ENCODE measurements around the gene MAML3. TPM values are rescaled to one million over a fixed set of nuclear protein-coding genes. Genes with fewer than 3 reads are reported as not detected.
A peak's percentile ranks its signal among the peaks of the same experiment; 100 is the strongest.

MAML3 gene
- total and polyA plus RNA-seq, 2 of the 13 experiments (the other 11 are each of a cell fraction or from before 2014, with no cell fraction given): 0.05 to 0.13 TPM

DNA sequence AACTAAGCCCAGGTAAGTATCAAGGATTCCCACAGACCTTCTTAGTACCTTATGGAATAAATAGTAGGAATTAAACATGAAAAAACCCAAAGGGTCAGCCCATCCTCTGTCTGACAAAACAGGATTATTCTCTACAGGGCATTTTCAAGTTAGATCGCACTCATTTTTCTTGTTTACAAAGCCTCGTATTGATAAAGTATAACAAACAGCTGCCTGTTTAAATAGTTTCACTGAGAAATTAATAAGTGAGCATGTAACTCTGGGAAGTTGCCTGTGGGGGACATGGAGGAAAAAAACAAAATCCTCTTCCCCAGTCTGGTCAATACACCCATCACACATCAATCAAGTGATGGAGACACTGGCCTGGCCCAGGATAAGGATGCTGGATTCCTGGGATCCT, 48.5 kb downstream of the MAML3 start:
- H3K27ac ChIP-seq (ENCODE audit: extremely low read length, insufficient read depth, low read length): no peak overlapping the region
- TF ChIP-seq ZBTB21 (CRISPR knock-in tag; IDR thresholded peaks at IDR 0.05) (no peak), RARA (CRISPR knock-in tag; IDR thresholded peaks at IDR 0.05) (no peak), SIN3B (IDR thresholded peaks at IDR 0.05; ENCODE audit: low read length) (no peak)
- TF ChIP-seq, protein P1, sequence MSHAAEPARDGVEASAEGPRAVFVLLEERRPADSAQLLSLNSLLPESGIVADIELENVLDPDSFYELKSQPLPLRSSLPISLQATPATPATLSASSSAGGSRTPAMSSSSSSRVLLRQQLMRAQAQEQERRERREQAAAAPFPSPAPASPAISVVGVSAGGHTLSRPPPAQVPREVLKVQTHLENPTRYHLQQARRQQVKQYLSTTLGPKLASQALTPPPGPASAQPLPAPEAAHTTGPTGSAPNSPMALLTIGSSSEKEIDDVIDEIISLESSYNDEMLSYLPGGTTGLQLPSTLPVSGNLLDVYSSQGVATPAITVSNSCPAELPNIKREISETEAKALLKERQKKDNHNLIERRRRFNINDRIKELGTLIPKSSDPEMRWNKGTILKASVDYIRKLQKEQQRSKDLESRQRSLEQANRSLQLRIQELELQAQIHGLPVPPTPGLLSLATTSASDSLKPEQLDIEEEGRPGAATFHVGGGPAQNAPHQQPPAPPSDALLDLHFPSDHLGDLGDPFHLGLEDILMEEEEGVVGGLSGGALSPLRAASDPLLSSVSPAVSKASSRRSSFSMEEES (CRISPR knock-in tag; IDR thresholded peaks at IDR 0.05): no peak
- no peaks in the 10 kb centered on the region for H3K36me3 ChIP-seq (replicated peaks in 1 of 2; ENCODE audit: control insufficient read depth in 1 of 2, insufficient read depth in 2 of 2, low read length in 2 of 2)
- no TSS peak for BruUV-seq (replicated peaks)
- peaks cover 4% of the 10 kb centered on the region; the same call in 1 of the 2 replicates for H3K4me1 ChIP-seq (ENCODE audit: insufficient read depth, low read length)
- no peaks in the 10 kb centered on the region for H3K9me3 ChIP-seq (ENCODE audit: low read length)
- H2AFZ ChIP-seq (ENCODE audit: low read length): no peak overlapping the region
- H3K9ac ChIP-seq (ENCODE audit: insufficient read depth, low read depth, low read length): no peak overlapping the region
- in situ Hi-C loops (cut with HindIII; ENCODE audit: extremely low pct_ligation_motif_present, low pct_unique_long_range_greater_than_20kb): no loop called here
- no peaks in the 10 kb centered on the region for H3K79me2 ChIP-seq (ENCODE audit: insufficient read depth, low read length)
- 7% methylated on average over 2 of the region's 2 CpGs for WGBS (ENCODE audit: low lambda C conversion rate)
- no peak for DNase-seq (ENCODE audit: low spot score)
- ChIA-PET CTCF (ENCODE audit: low intra/inter-chr PET ratio, low total read pairs) (no interaction called here), POLR2A (no interaction called here)
- intact Hi-C loops (cut with micrococcal nuclease; ENCODE audit: unreplicated experiment): no loop called here
- no peak for ATAC-seq
- H3K27me3 ChIP-seq (ENCODE audit: control insufficient read depth in 1 of 2, insufficient read depth in 2 of 2, low read length in 2 of 2): no peaks in the 10 kb centered on the region; a peak in 1 of 5 replicates
- FAIRE-seq: no peak
- H3K4me3 ChIP-seq (replicated peaks in 1 of 3; ENCODE audit: insufficient read depth in 1 of 3, low read depth in 2 of 3, low read length in 3 of 3): no peak overlapping the region
- H3K4me2 ChIP-seq (ENCODE audit: low read depth, low read length): no peak overlapping the region
- no peaks in the 10 kb centered on the region for H4K20me1 ChIP-seq (ENCODE audit: insufficient read depth, low read length)

DNA sequence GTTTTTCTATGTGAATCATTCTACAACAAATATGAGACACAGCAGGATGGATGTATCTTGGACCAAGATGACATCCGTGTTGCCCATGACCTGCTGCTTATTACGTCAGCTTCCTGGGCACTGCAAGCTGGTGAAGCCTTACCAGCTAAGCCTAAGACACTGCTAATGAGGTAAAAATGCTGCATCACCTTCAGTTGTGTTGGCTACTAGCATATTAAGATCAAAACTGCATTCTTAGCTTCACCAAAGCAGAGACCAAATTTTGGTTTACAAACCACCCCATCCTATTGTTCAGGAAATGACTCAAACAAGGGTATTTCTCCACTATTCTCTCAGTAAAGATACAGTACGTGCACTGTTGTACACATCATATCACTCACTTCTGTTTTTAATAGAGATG, 50.3 kb downstream of the MAML3 start:
- Histone ChIP-seq H3K27me3 (ENCODE audit: control insufficient read depth in 1 of 2, insufficient read depth in 2 of 2, low read length in 2 of 2) (no peaks in the 10 kb centered on the region; a peak in 1 of 5 replicates), H3K4me1 (ENCODE audit: insufficient read depth, low read length) (no peaks in the 10 kb centered on the region), H3K79me2 (ENCODE audit: insufficient read depth, low read length) (no peaks in the 10 kb centered on the region), H2AFZ (ENCODE audit: low read length) (peak overlapping the region; percentile 27), H3K27ac (ENCODE audit: extremely low read length, insufficient read depth, low read length) (no peak overlapping the region), H4K20me1 (ENCODE audit: insufficient read depth, low read length) (no peaks in the 10 kb centered on the region), H3K4me2 (ENCODE audit: low read depth, low read length) (no peak overlapping the region), H3K9ac (ENCODE audit: insufficient read depth, low read depth, low read length) (no peak overlapping the region), H3K9me3 (ENCODE audit: low read length) (no peaks in the 10 kb centered on the region), H3K36me3 (replicated peaks in 1 of 2; ENCODE audit: control insufficient read depth in 1 of 2, insufficient read depth in 2 of 2, low read length in 2 of 2) (no peaks in the 10 kb centered on the region), H3K4me3 (replicated peaks in 1 of 3; ENCODE audit: insufficient read depth in 1 of 3, low read depth in 2 of 3, low read length in 3 of 3) (no peak overlapping the region)
- 49% methylated on average over 3 of the region's 3 CpGs for WGBS (ENCODE audit: low lambda C conversion rate)
- in situ Hi-C loops (cut with HindIII; ENCODE audit: extremely low pct_ligation_motif_present, low pct_unique_long_range_greater_than_20kb): no loop called here
- ATAC-seq (no peak), DNase-seq (ENCODE audit: low spot score) (no peak), FAIRE-seq (no peak)
- no TSS peak for BruUV-seq (replicated peaks)
- intact Hi-C loops (cut with micrococcal nuclease; ENCODE audit: unreplicated experiment): no loop called here
- ChIA-PET CTCF (ENCODE audit: low intra/inter-chr PET ratio, low total read pairs) (no interaction called here), POLR2A (no interaction called here)
- TF ChIP-seq XRCC5 (optimal IDR thresholded peaks at IDR 0.05; ENCODE audit: low read length) (no peak), NFIC (IDR thresholded peaks at IDR 0.05; ENCODE audit: low read length) (no peak), SPEN (CRISPR knock-in tag; IDR thresholded peaks at IDR 0.05; ENCODE audit: low read depth) (no peak), NR2F1 (CRISPR knock-in tag; IDR thresholded peaks at IDR 0.05) (no peak), ZNF143 (CRISPR knock-in tag; IDR thresholded peaks at IDR 0.05) (no peak), ATF7-NPFF (CRISPR knock-in tag; IDR thresholded peaks at IDR 0.05; ENCODE audit: low read depth) (no peak)
- TF ChIP-seq, protein P2, sequence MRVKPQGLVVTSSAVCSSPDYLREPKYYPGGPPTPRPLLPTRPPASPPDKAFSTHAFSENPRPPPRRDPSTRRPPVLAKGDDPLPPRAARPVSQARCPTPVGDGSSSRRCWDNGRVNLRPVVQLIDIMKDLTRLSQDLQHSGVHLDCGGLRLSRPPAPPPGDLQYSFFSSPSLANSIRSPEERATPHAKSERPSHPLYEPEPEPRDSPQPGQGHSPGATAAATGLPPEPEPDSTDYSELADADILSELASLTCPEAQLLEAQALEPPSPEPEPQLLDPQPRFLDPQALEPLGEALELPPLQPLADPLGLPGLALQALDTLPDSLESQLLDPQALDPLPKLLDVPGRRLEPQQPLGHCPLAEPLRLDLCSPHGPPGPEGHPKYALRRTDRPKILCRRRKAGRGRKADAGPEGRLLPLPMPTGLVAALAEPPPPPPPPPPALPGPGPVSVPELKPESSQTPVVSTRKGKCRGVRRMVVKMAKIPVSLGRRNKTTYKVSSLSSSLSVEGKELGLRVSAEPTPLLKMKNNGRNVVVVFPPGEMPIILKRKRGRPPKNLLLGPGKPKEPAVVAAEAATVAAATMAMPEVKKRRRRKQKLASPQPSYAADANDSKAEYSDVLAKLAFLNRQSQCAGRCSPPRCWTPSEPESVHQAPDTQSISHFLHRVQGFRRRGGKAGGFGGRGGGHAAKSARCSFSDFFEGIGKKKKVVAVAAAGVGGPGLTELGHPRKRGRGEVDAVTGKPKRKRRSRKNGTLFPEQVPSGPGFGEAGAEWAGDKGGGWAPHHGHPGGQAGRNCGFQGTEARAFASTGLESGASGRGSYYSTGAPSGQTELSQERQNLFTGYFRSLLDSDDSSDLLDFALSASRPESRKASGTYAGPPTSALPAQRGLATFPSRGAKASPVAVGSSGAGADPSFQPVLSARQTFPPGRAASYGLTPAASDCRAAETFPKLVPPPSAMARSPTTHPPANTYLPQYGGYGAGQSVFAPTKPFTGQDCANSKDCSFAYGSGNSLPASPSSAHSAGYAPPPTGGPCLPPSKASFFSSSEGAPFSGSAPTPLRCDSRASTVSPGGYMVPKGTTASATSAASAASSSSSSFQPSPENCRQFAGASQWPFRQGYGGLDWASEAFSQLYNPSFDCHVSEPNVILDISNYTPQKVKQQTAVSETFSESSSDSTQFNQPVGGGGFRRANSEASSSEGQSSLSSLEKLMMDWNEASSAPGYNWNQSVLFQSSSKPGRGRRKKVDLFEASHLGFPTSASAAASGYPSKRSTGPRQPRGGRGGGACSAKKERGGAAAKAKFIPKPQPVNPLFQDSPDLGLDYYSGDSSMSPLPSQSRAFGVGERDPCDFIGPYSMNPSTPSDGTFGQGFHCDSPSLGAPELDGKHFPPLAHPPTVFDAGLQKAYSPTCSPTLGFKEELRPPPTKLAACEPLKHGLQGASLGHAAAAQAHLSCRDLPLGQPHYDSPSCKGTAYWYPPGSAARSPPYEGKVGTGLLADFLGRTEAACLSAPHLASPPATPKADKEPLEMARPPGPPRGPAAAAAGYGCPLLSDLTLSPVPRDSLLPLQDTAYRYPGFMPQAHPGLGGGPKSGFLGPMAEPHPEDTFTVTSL (CRISPR knock-in tag; IDR thresholded peaks at IDR 0.05; ENCODE audit: borderline replicate concordance): no peak

Data from HepG2 (cell line).